Keratinocyte (primary cell): Measurements from ENCODE around the gene LPAR3.

ENCODE experiments used
- EZH2 ChIP-seq: IDR thresholded peaks from one replicate; pipeline ENCODE4 v1.6.1; 2012; ENCODE audit warnings: inconsistent platforms, mild to moderate bottlenecking, low read length, moderate library complexity
- TF ChIP-seq, protein P1 (sequence below), 3 experiments: IDR thresholded peaks in 1 of 3; conservative IDR thresholded peaks in 1 of 3; optimal IDR thresholded peaks in 1 of 3; 2 replicates in 2 of 3; 3 replicates in 1 of 3; pipeline versions ENCODE3 to v1.5.1; 2011; ENCODE audit warnings: low read length in 3 of 3, mild to moderate bottlenecking in 3 of 3, moderate library complexity in 2 of 3, control low read depth in 1 of 3, inconsistent platforms in 1 of 3; ENCODE audit not compliant: insufficient read depth in 2 of 3; ENCODE audit errors: extremely low read depth in 1 of 3

DNA sequence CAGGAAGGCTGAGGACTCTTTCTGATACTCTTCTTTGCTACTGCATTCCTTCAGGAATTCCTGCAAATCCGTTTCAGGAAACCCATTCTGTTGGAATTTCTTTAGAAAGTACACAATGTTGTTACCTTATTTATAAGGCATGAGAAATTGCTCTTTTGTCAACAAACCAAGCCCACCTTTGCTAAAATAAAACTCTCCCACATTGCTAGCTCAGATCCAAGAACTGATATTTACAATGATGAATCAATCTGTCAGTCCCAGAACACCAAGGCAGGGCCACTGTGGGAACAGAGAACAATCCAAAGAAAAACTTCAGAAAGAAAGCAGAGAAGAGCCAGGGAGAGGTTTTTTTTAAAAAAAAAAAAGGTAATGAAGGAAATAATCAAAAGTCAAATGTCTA, 36.6 kb upstream of the LPAR3 start:
- TF ChIP-seq, protein P1, sequence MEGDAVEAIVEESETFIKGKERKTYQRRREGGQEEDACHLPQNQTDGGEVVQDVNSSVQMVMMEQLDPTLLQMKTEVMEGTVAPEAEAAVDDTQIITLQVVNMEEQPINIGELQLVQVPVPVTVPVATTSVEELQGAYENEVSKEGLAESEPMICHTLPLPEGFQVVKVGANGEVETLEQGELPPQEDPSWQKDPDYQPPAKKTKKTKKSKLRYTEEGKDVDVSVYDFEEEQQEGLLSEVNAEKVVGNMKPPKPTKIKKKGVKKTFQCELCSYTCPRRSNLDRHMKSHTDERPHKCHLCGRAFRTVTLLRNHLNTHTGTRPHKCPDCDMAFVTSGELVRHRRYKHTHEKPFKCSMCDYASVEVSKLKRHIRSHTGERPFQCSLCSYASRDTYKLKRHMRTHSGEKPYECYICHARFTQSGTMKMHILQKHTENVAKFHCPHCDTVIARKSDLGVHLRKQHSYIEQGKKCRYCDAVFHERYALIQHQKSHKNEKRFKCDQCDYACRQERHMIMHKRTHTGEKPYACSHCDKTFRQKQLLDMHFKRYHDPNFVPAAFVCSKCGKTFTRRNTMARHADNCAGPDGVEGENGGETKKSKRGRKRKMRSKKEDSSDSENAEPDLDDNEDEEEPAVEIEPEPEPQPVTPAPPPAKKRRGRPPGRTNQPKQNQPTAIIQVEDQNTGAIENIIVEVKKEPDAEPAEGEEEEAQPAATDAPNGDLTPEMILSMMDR (optimal IDR thresholded peaks at IDR 0.05 in 1 of 3, IDR thresholded peaks at IDR 0.05 in 1 of 3, conservative IDR thresholded peaks at IDR 0.05 in 1 of 3; ENCODE audit: extremely low read depth in 1 of 3, insufficient read depth in 2 of 3, low read length in 3 of 3): no peak
- TF ChIP-seq EZH2: no peak
